Liver (tissue), 3 donors: Measurements from ENCODE around the gene AKT1S1.

ENCODE experiments used
- CTCF ChIP-seq: fragments of 150-350 bp; IDR thresholded peaks from 2 replicates; pipeline ENCODE4 v1.5.1; 2017; ENCODE audit warnings: improper control_type of control experiment, low read depth, low read length; ENCODE audit not compliant: missing input control
- FOXA2 ChIP-seq: IDR thresholded peaks from 2 replicates; pipeline ENCODE4 v1.6.1; 2016; ENCODE audit warnings: antibody characterized with exemption
- GABPA ChIP-seq, 2 donors: IDR thresholded peaks in 1 of 2; conservative IDR thresholded peaks in 1 of 2; 2 replicates each; pipeline ENCODE4 v1.6.1; 2016; ENCODE audit warnings: antibody characterized with exemption in 2 of 2, mild to moderate bottlenecking in 1 of 2, moderate library complexity in 1 of 2
- NR2F2 ChIP-seq: IDR thresholded peaks from 2 replicates; pipeline ENCODE4 v1.6.1; 2016; ENCODE audit warnings: antibody characterized with exemption
- RAD21 ChIP-seq, 2 donors: IDR thresholded peaks; 2 replicates each; pipeline ENCODE4 v1.6.1; 2016; ENCODE audit warnings: antibody characterized with exemption in 2 of 2, mild to moderate bottlenecking in 2 of 2
- SP1 ChIP-seq: IDR thresholded peaks from 2 replicates; pipeline ENCODE4 v1.6.1; 2018; ENCODE audit warnings: antibody characterized with exemption, mild to moderate bottlenecking
- TAF1 ChIP-seq: conservative IDR thresholded peaks from 2 replicates; pipeline ENCODE4 v1.6.1; 2016; ENCODE audit warnings: antibody characterized with exemption, mild to moderate bottlenecking
- YY1 ChIP-seq: IDR thresholded peaks from 2 replicates; pipeline ENCODE4 v1.6.1; 2016; ENCODE audit warnings: antibody characterized with exemption, mild to moderate bottlenecking
- donor health status: healthy.
- donor health status: healthy.

- TF ChIP-seq RAD21 (IDR thresholded peaks at IDR 0.05) (no peak), CTCF (no peak), TAF1 (no peak), GABPA (IDR thresholded peaks at IDR 0.05 in 1 of 2, conservative IDR thresholded peaks at IDR 0.05 in 1 of 2) (no peak), YY1 (no peak), SP1 (no peak), NR2F2 (no peak), FOXA2 (no peak)
These were observed 43.6 kb upstream of the AKT1S1 start for GRCh38 chr19:49920624-49921363.
